Measurements from ENCODE around the gene FFAR1.
"Not testable (repeated sequence)": the region's sequence is repeated elsewhere in the genome, so short reads cannot be mapped to it uniquely, and the experiment has no call there.

The FFAR1 gene

DNA sequence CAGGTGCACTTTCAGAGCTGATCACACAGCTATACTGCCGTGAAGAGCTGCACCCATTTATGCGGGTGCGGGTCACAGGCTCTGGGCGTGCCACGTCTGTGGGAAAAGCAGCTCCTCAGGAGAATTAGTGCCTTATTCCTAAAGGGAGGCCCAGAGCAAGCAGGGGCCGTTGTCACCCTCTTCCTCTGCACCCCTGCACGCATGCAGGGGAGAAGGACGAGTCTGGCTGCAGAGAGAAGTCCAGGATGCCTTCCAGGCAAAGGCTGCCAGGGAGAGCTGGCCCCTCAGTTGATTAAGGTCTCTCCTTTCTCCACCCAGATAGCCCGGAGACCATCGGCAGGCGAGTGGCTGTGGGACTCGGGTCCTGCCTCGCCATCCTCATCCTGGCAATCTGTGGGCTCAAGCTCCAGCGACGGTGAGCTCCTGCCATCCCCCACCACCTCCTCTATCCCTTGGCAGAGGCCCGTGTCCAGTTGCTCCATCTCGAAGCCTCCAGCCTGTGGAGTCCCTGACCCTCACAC lies 3.1 kb upstream of the FFAR1 start:
- no peak for DNase-seq

DNA sequence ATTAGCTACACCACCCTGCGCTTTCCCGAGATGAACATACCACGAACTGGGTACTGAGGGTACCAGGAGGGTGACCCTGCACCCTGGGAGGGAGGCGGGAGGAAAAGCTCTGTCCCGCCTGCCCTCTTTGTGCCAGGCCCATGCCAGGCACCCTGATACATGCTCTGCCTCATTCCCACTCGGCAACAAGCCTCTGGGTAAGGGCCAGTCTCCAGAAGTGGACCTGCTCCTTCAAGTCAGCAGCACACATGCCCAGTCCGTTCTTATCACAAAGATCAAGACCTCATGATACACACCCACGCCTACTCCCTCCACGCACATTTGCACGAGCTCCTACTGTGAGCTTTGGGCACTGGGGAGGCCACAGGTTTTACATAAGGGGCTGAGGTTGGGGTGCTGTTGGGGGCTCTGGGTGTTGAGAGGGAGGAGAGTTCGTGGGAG lies 2.0 kb upstream of the FFAR1 start:
- no peak for DNase-seq

DNA sequence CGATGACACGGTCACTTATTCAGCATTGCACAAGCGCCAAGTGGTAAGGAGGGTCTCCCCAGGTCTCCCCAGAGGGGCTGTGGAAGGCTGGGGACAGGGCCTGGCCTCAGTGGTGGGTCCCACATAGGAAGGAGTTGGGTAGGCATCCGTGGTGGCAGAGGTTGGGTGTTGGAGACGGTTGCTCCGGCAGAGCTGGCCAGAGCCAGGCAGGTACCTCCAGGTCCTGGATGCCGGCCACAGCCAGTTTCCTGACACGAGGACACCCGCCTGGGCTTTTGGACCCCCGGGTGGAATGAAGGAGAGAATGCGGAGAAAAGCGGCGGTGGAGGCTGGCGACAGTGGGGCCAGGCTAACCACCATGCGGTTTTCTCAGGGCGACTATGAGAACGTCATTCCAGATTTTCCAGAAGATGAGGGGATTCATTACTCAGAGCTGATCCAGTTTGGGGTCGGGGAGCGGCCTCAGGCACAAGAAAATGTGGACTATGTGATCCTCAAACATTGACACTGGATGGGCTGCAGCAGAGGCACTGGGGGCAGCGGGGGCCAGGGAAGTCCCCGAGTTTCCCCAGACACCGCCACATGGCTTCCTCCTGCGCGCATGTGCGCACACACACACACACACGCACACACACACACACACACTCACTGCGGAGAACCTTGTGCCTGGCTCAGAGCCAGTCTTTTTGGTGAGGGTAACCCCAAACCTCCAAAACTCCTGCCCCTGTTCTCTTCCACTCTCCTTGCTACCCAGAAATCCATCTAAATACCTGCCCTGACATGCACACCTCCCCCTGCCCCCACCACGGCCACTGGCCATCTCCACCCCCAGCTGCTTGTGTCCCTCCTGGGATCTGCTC lies 1.3 kb upstream of the FFAR1 start:
- DNase-seq, result peak; percentile 67

DNA sequence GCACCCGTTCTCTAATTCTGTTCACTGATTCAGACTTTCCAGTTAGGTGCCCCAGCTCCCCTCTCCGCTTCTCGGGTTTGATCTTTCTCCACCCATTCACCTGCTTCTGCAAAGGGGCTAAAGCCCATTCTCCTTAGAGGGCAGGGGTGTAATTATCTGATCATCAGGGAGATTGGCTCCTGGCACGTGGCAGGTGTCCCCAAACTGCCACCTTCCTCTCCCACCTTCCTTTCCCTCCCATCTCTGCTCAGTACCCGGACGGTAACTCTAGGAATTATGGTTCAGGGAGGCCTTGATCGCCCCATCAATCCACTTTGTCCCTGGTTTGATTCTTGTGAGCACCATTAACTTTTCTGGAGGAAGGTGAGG lies 212 bp downstream of the FFAR1 start:
- no peak for DNase-seq

DNA sequence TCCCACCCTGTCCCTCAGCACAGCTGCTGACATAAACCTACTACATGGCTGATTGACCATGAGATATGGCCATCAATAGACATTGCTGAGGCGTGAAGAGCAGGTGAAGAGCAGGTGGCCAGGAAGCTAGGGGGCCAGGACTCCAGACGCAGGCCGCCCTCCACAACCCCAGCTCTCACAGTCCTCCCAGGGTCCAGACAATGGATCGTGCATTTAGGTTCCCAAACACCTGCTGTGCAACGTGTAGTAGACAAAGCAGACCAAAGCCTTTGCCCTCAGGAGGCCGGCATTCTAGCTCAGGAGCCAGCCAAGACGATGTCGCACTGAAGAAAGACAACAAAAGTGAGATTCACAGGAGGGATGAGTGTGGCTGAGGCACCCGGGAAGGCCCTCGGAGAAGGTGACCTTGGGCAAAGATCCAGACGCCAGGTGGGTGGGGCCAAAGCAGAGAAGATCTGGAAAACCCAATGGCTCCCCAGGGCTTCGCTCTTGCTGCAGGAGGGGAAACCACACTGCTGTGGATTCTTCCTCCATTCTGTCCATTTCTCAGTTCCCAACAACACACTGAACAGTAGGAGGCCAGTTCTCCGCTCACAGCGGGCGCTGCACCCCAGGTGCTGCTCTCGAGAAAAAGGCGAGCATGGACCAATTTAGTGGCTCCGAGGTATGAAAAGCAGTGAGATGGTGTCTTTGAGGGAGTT lies 1.4 kb downstream of the FFAR1 start:
- DNase-seq, result no peak

DNA sequence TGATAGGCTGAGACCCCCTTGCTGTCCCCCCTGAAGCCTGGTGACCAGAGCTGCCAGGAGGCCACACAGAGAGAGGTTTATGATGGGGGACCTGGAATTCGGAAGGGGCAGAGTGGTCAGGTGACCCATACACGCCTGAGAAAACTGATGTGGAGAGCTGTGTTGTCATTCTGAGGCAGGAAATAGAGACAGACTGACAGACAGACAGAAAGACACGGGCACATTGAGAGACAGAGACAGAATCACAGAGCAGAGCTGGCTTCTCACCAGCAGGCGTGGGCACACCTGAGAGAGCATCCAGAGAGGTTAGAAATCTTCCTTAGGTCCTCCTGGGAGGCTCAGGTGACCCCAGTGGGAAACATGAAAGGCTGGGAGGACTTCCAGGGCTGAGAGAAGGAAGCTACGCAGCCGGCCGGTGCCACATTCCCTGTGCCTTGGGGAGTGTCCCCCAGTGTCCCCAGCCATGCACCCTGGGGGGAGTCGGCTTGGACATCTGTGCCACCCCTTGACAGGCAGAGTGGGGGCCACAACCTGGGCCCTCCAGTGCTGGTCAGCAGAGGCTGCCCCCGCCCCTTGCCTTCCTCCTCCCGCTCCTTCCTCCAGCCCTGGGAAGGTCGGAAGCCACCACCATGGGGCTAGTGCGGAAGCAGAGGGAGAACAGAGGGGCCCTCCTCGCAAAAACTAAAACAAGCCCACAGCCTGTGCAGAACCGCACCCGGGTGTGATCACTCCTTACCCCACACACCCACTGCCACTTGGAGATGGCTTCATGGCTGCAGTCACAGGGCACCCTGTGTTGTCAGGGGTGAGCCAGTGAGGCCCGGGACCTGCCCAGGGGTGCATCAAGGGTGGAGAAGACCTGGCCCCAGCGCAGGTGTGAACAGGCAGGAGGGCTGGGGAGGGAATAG lies 2.2 kb downstream of the FFAR1 start:
- no peak for DNase-seq

DNA sequence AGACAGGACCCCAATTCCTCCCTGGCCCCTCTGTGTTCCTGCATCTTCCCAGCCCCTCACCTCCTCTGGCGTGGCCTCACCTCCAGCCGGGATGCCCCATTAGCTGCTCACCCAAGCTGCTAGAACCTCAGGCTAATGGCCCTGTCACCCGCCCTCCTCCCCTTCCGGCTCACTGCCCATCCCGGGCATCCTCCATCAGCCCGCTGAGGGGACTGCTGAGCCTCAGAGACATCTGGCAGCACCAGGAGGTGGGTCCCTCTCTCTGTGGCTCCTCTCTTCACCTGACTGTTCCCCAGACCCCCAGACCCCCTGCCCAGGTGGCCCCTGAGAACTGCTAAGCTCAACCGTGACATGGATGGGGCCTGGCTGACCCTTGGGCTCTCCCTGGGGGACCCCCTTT lies 2.9 kb downstream of the FFAR1 start:
- DNase-seq, result no peak

DNA sequence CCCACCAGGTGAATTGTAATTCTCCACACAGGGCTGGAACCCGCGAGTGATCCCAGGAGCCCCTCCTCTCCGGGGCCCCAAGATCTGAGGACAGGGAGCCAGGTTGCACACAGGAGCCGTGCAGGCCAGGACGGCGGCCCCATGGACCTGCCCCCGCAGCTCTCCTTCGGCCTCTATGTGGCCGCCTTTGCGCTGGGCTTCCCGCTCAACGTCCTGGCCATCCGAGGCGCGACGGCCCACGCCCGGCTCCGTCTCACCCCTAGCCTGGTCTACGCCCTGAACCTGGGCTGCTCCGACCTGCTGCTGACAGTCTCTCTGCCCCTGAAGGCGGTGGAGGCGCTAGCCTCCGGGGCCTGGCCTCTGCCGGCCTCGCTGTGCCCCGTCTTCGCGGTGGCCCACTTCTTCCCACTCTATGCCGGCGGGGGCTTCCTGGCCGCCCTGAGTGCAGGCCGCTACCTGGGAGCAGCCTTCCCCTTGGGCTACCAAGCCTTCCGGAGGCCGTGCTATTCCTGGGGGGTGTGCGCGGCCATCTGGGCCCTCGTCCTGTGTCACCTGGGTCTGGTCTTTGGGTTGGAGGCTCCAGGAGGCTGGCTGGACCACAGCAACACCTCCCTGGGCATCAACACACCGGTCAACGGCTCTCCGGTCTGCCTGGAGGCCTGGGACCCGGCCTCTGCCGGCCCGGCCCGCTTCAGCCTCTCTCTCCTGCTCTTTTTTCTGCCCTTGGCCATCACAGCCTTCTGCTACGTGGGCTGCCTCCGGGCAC lies 3.9 kb downstream of the FFAR1 start:
- DNase-seq, result no peak

DNA sequence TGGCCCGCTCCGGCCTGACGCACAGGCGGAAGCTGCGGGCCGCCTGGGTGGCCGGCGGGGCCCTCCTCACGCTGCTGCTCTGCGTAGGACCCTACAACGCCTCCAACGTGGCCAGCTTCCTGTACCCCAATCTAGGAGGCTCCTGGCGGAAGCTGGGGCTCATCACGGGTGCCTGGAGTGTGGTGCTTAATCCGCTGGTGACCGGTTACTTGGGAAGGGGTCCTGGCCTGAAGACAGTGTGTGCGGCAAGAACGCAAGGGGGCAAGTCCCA lies 4.4 kb downstream of the FFAR1 start:
- no peak for DNase-seq

DNA sequence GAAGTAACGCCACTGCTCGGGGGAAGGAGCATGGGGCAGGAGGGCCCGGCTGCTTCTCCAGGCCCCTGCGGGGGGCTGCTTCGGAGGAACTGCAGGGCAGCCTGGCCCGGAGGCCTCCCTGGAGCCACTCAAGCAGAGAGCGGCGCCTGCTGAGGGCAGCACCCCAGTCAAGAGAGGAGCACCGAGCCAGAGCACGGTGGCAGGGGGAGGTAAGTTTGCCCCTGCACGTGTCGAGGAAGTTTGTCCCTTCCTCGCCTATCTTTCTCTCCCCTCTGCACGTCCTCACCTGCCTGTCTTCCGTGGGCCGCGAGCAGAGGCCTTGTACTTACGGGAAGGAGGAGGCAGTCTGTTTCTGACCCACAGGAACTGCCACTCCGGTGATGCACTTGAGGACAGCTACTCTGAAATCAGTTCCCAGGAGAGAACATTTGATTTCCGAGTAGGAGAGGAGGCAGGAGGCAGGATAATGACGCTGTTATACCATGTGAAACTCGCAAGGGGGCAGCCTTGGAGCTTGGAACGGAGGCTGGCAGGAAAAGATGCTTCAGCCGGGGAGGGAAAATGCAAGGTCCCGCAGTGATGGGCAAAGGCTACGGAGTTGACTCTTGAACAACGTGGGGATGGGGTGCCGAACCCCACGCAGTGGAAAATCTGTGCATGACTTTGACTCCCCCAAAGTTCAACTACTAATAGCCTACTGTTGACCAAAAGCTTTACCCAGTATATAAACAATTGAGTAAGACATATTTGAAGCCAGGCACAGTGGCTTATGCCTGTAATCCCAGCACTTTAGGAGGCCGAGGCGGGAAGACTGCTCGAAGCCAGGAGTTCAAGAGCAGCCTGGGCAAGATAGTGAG lies 5.0 kb downstream of the FFAR1 start:
- DNase-seq, result peak; percentile 57

DNA sequence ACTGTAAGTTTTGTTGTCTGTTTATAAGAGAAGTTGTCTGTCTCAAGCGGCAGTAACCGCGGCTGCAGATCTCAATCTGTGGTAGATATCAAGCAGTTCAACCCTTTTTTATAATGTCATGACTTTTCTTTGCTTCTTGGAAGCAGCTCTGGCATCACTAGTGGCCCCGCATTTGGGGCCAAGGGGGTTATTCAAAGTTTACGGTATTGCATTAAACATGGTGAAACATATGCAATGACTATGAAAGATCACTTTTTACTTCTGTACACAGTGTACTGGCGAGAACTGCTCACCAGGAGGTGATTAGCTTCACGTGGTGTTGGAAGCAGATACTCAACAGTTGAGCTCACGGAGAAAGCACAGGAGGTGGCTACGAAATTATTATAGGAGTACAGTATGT lies 5.9 kb downstream of the FFAR1 start:
- no peak for DNase-seq

DNA sequence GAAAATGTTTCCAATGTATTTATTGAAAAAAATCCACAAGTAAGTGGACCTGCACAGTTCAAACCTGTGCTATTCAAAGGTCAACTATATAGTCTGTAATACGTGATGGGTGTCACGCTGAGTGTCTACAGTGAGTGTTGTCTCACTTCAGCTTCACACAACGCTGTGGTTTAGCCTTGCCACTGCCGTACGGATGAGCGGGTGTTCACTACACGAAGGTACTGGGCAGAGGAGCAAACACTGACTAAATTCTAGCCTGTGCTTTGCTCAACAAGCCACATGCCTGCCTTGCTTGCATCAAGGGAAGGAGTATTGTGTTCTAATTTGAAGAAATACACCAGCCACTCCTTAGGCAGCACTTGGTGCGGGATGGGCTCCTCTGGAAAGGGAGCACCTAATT lies 7.2 kb downstream of the FFAR1 start:
- no peak for DNase-seq

DNA sequence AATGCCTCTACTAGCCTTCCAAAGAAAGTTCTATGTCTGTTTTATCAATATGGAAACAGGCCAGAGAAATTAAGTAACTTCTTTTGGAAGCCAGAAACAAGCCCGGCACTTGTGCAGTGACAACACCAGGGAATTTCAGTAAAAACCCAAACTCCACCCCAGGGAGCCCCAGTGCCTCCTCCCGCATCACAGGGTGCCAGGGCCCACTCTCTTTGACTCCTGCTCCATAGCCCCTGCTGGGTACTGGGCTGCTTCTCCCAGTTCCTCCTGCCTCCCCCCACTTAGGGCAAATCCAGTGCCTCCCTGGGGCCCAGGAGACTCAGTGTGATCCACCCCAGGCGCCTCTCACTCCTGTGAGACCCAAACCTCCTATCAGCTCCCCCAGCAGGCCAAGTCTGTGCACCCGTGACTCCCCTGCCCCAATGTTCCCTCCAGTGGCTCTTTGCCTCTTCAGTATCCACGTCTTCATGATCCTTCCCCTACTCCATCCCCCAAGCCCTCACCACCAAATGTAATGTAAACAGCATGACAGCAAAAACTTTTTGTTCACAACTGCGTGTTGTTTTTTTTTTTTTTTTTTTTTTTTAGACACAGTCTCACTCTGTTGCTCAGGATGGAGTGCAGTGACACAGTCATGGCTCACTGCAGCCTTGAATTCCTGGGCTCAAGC lies 8.2 kb downstream of the FFAR1 start:
- DNase-seq, result no peak

DNA sequence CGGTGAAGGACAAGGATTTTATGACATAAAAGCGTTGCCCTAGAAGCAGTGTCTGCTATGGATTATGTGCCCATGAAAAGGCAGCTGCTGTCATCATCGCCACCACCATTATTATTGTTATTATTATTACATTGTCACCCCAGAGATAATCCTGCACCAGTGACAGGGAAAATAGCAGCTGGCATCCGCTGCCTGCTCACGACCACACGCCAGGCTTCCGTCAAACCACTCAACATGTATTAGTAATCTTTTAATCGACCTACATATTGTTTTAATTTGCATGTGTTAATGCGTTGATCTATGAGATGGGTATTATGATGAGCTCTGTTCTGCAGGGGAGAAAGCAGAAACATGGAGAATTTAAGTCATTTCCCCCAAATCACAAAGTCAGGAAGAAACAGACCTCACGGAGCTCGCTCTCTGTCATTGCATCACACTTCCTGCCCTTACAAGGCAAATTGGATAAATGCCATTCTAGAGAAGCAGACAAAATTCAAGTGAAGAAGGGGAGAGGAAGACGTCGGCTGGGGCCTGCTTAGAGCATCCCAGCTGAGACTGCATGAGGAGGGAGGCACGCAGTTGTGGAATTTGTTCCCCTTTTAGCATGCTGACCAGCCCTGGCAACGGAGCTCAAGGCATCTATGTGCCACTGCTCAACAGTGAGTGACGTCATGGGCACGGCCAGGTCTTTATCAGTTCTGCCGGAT lies 10.3 kb downstream of the FFAR1 start, which contains the start of gene FFAR3:
TSS of gene FFAR3 (plus strand) at position 594 of the 707 bp plus-strand sequence. CDS start 431 bp downstream, outside the sequence.
- no peak for DNase-seq

DNA sequence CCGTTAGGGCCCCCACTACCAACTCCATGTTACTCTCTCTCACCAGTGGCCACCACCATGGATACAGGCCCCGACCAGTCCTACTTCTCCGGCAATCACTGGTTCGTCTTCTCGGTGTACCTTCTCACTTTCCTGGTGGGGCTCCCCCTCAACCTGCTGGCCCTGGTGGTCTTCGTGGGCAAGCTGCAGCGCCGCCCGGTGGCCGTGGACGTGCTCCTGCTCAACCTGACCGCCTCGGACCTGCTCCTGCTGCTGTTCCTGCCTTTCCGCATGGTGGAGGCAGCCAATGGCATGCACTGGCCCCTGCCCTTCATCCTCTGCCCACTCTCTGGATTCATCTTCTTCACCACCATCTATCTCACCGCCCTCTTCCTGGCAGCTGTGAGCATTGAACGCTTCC lies 11.1 kb downstream of the FFAR1 start:
- DNase-seq, result not testable (repeated sequence)

DNA sequence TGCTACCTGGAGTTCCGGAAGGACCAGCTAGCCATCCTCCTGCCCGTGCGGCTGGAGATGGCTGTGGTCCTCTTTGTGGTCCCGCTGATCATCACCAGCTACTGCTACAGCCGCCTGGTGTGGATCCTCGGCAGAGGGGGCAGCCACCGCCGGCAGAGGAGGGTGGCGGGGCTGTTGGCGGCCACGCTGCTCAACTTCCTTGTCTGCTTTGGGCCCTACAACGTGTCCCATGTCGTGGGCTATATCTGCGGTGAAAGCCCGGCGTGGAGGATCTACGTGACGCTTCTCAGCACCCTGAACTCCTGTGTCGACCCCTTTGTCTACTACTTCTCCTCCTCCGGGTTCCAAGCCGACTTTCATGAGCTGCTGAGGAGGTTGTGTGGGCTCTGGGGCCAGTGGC lies 11.7 kb downstream of the FFAR1 start:
- not testable (repeated sequence) for DNase-seq

DNA sequence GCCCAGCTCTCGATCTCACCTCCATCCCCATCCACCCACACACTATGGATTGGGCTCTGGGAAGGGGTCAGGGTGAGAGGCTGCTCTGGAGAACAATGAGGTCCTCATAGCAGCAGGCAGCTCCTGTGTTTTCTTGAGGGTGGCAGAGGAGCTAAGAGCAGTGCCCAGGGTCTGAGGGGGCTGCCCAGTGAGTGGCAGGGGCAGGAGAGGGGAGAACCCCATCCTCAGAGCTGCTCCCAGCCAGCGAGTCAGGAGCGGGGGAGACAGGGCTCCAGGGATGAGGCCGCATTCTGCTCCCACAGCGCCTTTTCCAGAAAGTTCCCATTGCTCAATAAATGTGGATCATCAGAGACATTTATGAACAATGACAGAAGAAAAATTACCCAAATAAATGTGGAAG lies 12.4 kb downstream of the FFAR1 start:
- DNase-seq, result not testable (repeated sequence)

DNA sequence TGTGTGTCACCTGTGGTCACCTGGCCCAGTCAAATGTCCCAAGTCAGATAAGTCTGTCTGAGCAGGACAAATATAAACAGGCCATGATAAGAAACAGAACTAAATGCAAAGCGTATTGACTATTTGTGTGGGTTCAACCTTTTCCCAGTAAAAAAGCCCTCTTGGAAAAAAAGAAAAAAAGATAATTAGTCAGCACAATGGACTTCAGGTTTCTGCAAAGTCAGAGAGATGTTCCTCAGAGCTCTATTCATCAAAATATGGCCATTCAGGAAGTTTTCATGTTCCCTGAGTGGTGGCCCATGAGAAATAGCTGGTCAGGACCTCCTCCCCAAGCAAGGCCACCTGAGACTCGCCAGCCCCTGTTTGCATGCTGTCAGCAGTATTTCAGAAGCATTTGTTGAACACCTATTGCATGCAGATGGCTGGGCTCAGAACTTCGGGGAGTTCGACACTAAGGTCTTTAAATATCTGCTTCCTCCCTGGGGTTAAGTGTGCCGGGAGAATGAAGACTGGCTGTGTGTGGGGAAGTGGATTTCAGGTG lies 13.2 kb downstream of the FFAR1 start:
- no peak for DNase-seq

DNA sequence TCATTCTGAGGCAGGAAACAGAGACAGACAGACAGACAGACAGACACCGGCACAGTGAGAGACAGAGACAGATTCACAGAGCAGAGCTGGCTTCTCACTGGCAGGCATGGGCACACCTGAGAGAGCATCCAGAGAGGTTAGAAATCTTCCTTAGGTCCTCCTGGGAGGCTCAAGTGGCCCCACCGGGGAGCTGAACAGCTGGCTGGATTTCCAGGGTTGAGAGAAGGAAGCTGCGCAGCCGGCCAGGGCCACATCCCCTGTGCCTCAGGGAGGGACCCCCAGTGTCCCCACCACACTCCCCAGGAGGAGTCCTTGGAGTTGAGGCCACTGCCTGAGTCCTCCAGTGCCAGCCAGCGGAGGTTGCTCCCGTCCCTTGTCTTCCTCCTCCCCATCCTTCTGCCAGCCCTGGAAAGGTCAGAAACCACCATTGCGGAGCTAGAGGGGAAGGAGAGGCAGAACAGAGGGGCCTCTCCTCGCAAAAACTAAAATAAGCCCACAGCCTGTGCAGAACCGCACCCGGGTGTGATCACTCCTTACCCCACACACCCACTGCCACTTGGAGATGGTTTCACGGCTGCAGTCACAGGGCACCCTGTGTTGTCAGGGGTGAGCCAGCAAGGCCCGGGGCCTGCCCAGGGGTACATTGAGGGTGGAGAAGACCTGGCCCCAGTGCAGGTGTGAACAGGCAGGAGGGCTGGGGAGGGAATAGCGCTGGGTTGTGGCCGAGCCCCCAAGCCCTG lies 14.7 kb downstream of the FFAR1 start:
- no peak for DNase-seq

Data from activated naive CD4-positive, alpha-beta T cell treated with anti-CD3 and anti-CD28 coated beads, Interleukin-2, amount 50 U/mL, for 16 hours (primary cell).